Activated CD4-positive, alpha-beta memory T cell treated with anti-CD3 and anti-CD28 coated beads, Interleukin-2, amount 10 ng/mL, durations not matched to agents 7 days and 5 days (primary cell): ENCODE measurements around the gene MYOM1. TPM values are rescaled to one million over a fixed set of nuclear protein-coding genes. Genes with fewer than 3 reads are reported as not detected.

Experiments used
- CTCF ChIA-PET: fragments of 350-600 bp; sonication (Branson Sonifier 250); formaldehyde crosslinking; loops from one replicate; lab custom pipeline; 2021; ENCODE audit warnings: antibody characterized with exemption, inconsistent platforms; lab: Charles Lee
- POLR2A ChIA-PET: fragments of 350-600 bp; sonication (Branson Sonifier 250); formaldehyde crosslinking; loops from one replicate; lab custom pipeline; 2021; ENCODE audit warnings: antibody characterized with exemption; lab: Charles Lee
- DNase-seq: peaks from one replicate; pipeline ENCODE4 v3.0.0-alpha.2; 2020
- H3K27ac Mint-ChIP-seq: one replicate; pipeline ENCODE4 v1.8.0; 2021; ENCODE audit warnings: mild to moderate bottlenecking, mixed read lengths
- H3K27me3 Mint-ChIP-seq: one replicate; pipeline ENCODE4 v1.8.0; 2021; ENCODE audit warnings: mixed read lengths
- H3K36me3 Mint-ChIP-seq: one replicate; pipeline ENCODE4 v1.8.0; 2021; ENCODE audit warnings: low read depth, mixed read lengths
- H3K4me1 Mint-ChIP-seq: one replicate; pipeline ENCODE4 v1.8.0; 2021; ENCODE audit warnings: mixed read lengths
- H3K4me3 Mint-ChIP-seq: one replicate; pipeline ENCODE4 v1.8.0; 2021; ENCODE audit warnings: mild to moderate bottlenecking, mixed read lengths
- H3K9me3 Mint-ChIP-seq: one replicate; pipeline ENCODE4 v1.8.0; 2021; ENCODE audit warnings: mixed read lengths
- total RNA-seq, 2 experiments: library from RNA; stranded (reverse); gene quantifications; one replicate each; pipeline ENCODE4 v1.2.3, GENCODE V29; 2021

The MYOM1 gene
- total RNA-seq, 2 experiments from 2014 or later, result 1.7 to 2.4 TPM

- Mint-ChIP-seq H3K4me1 (peaks cover 78% of the 10 kb centered on the region), H3K27me3 (no peaks in the 10 kb centered on the region), H3K4me3 (no peak overlapping the region), H3K27ac (peak overlapping the region; percentile 62), H3K36me3 (peaks cover 73% of the 10 kb centered on the region), H3K9me3 (no peaks in the 10 kb centered on the region)
- no peak for DNase-seq
- POLR2A ChIA-PET, result interaction anchor here (1.0 to 2.6 kb wide), 2 partner anchors 8 to 11 kb away, joined by 4 to 19 read pairs; partner anchors contain the start of gene MYL12A
- CTCF ChIA-PET, result interaction anchor here (1.0 kb wide), 1 partner anchor 328 kb away, joined by 3 read pairs; no protein-coding TSS in a partner anchor
Measured at GRCh38 chr18:3257627-3258120, 37.9 kb upstream of the MYOM1 start.

- H3K27ac Mint-ChIP-seq, result peak overlapping the region; percentile 62
- DNase-seq, result no peak
- CTCF ChIA-PET, result interaction anchor here (1.0 to 1.1 kb wide), 2 partner anchors 41 to 329 kb away, joined by 3 read pairs; no protein-coding TSS in a partner anchor
- H3K4me3 Mint-ChIP-seq, result no peak overlapping the region
- peaks cover 83% of the 10 kb centered on the region for H3K4me1 Mint-ChIP-seq
- no peaks in the 10 kb centered on the region for H3K27me3 Mint-ChIP-seq
- no peaks in the 10 kb centered on the region for H3K9me3 Mint-ChIP-seq
- peaks cover 76% of the 10 kb centered on the region for H3K36me3 Mint-ChIP-seq
- POLR2A ChIA-PET, result interaction anchor here (2.6 kb wide), 1 partner anchor 10 kb away, joined by 19 read pairs; the partner anchor contains the start of gene MYL12A
Measured at GRCh38 chr18:3256693-3257626, 37.2 kb upstream of the MYOM1 start.

DNA sequence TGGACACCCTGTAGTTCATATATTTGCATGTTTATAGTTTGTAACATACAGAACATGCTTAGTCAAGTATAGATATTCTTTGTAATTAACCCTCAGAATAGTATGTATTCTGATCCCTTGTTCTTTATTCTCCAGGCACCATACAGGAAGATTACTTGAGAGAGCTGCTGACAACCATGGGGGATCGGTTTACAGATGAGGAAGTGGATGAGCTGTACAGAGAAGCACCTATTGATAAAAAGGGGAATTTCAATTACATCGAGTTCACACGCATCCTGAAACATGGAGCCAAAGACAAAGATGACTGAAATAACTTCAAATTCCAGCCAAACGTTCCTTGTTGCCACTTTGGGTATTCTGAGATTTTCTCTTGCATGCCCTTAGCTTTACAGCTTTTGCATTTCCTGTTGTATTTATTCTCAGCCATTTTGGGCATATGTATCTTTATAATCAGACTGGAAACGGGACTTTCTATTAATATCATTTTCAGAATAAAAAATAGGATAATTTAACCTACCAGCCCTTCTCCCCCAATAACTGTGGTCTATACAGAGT is 35.9 kb upstream of the MYOM1 start:
- POLR2A ChIA-PET, result interaction anchor here (1.0 to 2.6 kb wide), 2 partner anchors 9 to 42 kb away, joined by 3 to 19 read pairs; partner anchors contain the start of gene MYL12A

DNA sequence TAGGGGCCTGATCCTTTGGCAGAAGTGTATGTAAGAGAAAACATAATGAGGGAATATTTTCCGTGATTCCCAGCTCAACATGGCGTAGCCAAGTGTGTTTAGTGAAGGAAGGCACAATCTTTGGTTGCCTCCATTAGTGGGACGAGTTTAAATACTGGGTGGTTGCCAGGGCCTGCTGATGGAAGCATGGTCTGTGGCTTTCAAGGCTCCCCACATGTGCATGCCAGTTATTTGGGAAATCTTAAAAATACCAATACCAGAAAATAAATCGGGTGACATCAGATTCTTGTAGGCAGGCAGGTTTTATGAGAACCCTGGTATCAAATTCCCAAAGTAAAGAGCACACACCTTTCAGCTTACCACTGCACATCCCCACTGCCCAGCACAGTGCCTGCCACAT is 35.0 kb upstream of the MYOM1 start:
- H3K9me3 Mint-ChIP-seq, result no peaks in the 10 kb centered on the region
- peak overlapping the region; percentile 2 for H3K27ac Mint-ChIP-seq
- POLR2A ChIA-PET, result interaction anchor here (1.3 to 2.6 kb wide), 2 partner anchors 8 to 12 kb away, joined by 3 to 19 read pairs; partner anchors contain the start of gene MYL12A
- no peaks in the 10 kb centered on the region for H3K27me3 Mint-ChIP-seq
- H3K4me3 Mint-ChIP-seq, result no peak overlapping the region
- H3K4me1 Mint-ChIP-seq, result peaks cover 85% of the 10 kb centered on the region
- no peak for DNase-seq
- peaks cover 92% of the 10 kb centered on the region for H3K36me3 Mint-ChIP-seq
- CTCF ChIA-PET, result no interaction called here

More for the DNA sequence above, 35.9 kb upstream of the MYOM1 start:
- DNase-seq, result no peak
- Mint-ChIP-seq H3K27me3 (no peaks in the 10 kb centered on the region), H3K4me3 (no peak overlapping the region), H3K27ac (peak overlapping the region; percentile 2), H3K36me3 (peaks cover 83% of the 10 kb centered on the region), H3K4me1 (peaks cover 88% of the 10 kb centered on the region), H3K9me3 (no peaks in the 10 kb centered on the region)
- CTCF ChIA-PET, result interaction anchor here (1.1 kb wide), 1 partner anchor 42 kb away, joined by 3 read pairs; no protein-coding TSS in a partner anchor

GRCh38 chr18:3252843-3253242 is 33.1 kb upstream of the MYOM1 start:
- CTCF ChIA-PET, result interaction anchor here (1.4 to 2.6 kb wide), 3 partner anchors 11 to 259 kb away, joined by 3 to 9 read pairs (median 3); no protein-coding TSS in a partner anchor
- POLR2A ChIA-PET, result interaction anchor here (1.5 to 8.7 kb wide), 4 partner anchors 8 to 196 kb away, joined by 3 to 292 read pairs (median 84); partner anchors contain the start of genes MYL12B and TGIF1
- DNase-seq, result no peak
- no peaks in the 10 kb centered on the region for H3K27me3 Mint-ChIP-seq
- H3K4me3 Mint-ChIP-seq, result peak overlapping the region; percentile 24
- H3K27ac Mint-ChIP-seq, result peak overlapping the region; percentile 26
- H3K9me3 Mint-ChIP-seq, result no peaks in the 10 kb centered on the region
- peaks cover 67% of the 10 kb centered on the region for H3K4me1 Mint-ChIP-seq
- peaks cover 90% of the 10 kb centered on the region for H3K36me3 Mint-ChIP-seq

DNA sequence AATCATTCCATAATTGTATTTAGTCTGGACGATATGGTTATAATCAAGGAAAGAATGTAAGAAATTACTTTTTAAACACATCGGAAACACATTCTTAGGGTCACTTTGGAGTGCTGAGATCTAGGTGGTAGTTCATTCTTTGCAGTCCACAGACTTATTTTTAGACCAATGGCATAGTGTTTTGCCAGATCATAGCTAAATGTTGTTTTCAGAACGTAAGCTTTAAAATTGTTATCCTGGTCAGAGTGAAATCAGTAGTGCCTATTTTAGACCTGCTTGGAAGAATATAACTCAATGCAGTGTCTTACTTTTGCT is 32.2 kb upstream of the MYOM1 start:
- ChIA-PET POLR2A (interaction anchor here (1.5 to 8.7 kb wide), 6 partner anchors 8 to 351 kb away, joined by 3 to 292 read pairs (median 44); partner anchors contain the start of genes MYL12B and TGIF1), CTCF (interaction anchor here (1.0 to 2.6 kb wide), 4 partner anchors 12 to 342 kb away, joined by 3 to 9 read pairs (median 3); no protein-coding TSS in a partner anchor)
- peaks cover 58% of the 10 kb centered on the region for H3K4me1 Mint-ChIP-seq

GRCh38 chr18:3251249-3251962 is 31.6 kb upstream of the MYOM1 start:
- Mint-ChIP-seq H3K27me3 (no peaks in the 10 kb centered on the region), H3K9me3 (no peaks in the 10 kb centered on the region), H3K4me1 (peaks cover 55% of the 10 kb centered on the region), H3K4me3 (peak overlapping the region; percentile 65), H3K36me3 (peaks cover 81% of the 10 kb centered on the region), H3K27ac (peak overlapping the region; percentile 63)
- POLR2A ChIA-PET, result interaction anchor here (0.7 to 8.7 kb wide), 15 partner anchors 9 to 680 kb away, joined by 3 to 292 read pairs (median 6); partner anchors contain the start of genes METTL4, MYL12B, NDC80 and TGIF1
- CTCF ChIA-PET, result interaction anchor here (0.6 to 2.7 kb wide), 9 partner anchors 9 to 343 kb away, joined by 3 to 16 read pairs (median 3); no protein-coding TSS in a partner anchor
- no peak for DNase-seq

More for the DNA sequence above, 32.2 kb upstream of the MYOM1 start:
- peak overlapping the region; percentile 65 for H3K4me3 Mint-ChIP-seq
- H3K9me3 Mint-ChIP-seq, result no peaks in the 10 kb centered on the region
- no peak for DNase-seq
- peaks cover 86% of the 10 kb centered on the region for H3K36me3 Mint-ChIP-seq
- H3K27ac Mint-ChIP-seq, result peak overlapping the region; percentile 63
- no peaks in the 10 kb centered on the region for H3K27me3 Mint-ChIP-seq

- POLR2A ChIA-PET, result interaction anchor here (0.7 to 8.7 kb wide), 24 partner anchors 8 to 679 kb away, joined by 3 to 292 read pairs (median 5); partner anchors contain the start of genes METTL4, MYL12B, NDC80 and TGIF1
- CTCF ChIA-PET, result interaction anchor here (0.6 to 2.7 kb wide), 10 partner anchors 10 to 270 kb away, joined by 3 to 16 read pairs (median 4); no protein-coding TSS in a partner anchor
- DNase-seq, result no peak
- no peaks in the 10 kb centered on the region for H3K9me3 Mint-ChIP-seq
- peak overlapping the region; percentile 99 for H3K4me3 Mint-ChIP-seq
- H3K36me3 Mint-ChIP-seq, result peaks cover 72% of the 10 kb centered on the region
- H3K4me1 Mint-ChIP-seq, result peaks cover 53% of the 10 kb centered on the region
- no peaks in the 10 kb centered on the region for H3K27me3 Mint-ChIP-seq
- H3K27ac Mint-ChIP-seq, result peak overlapping the region; percentile 91
Measured at GRCh38 chr18:3250237-3251107, 30.7 kb upstream of the MYOM1 start.

DNA sequence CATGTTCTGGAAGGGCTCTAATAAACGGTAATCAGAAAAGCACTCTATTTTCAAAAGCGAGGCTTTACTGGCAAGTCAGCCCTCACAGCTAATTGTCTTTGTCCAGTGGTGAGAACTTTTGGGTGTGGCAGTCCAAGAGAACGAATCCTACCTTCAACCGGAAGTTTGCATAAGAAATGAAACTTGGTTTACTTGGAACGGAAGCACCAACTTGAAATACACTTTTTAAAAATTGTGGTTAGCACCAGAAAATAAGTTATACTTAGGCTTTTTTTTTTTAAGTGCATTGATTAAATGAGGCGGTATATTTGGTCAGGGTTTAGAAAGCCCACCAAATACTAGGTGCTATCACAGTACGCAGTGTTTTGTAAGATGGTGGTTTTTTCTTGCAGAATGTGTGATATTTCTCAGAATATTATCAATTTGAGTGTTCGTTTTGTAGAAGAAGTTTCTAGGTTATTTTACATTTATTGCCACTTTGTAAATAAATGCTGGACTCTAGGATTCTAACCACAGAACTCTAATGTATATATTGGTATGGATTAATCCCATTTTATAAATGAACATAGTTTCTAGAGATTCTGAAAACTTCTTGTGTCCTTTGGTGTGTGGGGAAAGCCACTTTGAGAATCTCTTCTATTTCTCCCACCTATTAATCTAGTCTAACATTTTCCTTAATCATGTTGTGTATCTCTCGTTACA is 29.0 kb upstream of the MYOM1 start:
- H3K9me3 Mint-ChIP-seq, result no peaks in the 10 kb centered on the region
- peak overlapping the region; percentile 100 for H3K27ac Mint-ChIP-seq
- peak overlapping the region; percentile 99 for H3K4me3 Mint-ChIP-seq
- H3K36me3 Mint-ChIP-seq, result peaks cover 60% of the 10 kb centered on the region
- CTCF ChIA-PET, result interaction anchor here (0.6 to 6.5 kb wide), 10 partner anchors 12 to 347 kb away, joined by 3 to 56 read pairs (median 9); partner anchors contain the start of gene MYL12B
- H3K4me1 Mint-ChIP-seq, result peaks cover 49% of the 10 kb centered on the region
- no peaks in the 10 kb centered on the region for H3K27me3 Mint-ChIP-seq
- DNase-seq, result peak; percentile 57
- POLR2A ChIA-PET, result interaction anchor here (0.6 to 8.7 kb wide), 38 partner anchors 7 to 593 kb away, joined by 3 to 292 read pairs (median 8); partner anchors contain the start of genes MYL12B, SMCHD1 and TGIF1

- peaks cover 46% of the 10 kb centered on the region for H3K4me1 Mint-ChIP-seq
- H3K36me3 Mint-ChIP-seq, result peaks cover 54% of the 10 kb centered on the region
- POLR2A ChIA-PET, result interaction anchor here (0.6 to 8.7 kb wide), 51 partner anchors 8 to 677 kb away, joined by 3 to 292 read pairs (median 5); partner anchors contain the start of genes LPIN2, METTL4, MYL12B and NDC80
Measured at GRCh38 chr18:3248062-3248657, 28.4 kb upstream of the MYOM1 start.

More at GRCh38 chr18:3248062-3248657, 28.4 kb upstream of the MYOM1 start:
- CTCF ChIA-PET, result interaction anchor here (0.6 to 6.5 kb wide), 10 partner anchors 13 to 348 kb away, joined by 3 to 56 read pairs (median 12); partner anchors contain the start of gene MYL12B
- Mint-ChIP-seq H3K9me3 (no peaks in the 10 kb centered on the region), H3K4me3 (peak overlapping the region; percentile 99), H3K27ac (peak overlapping the region; percentile 100), H3K27me3 (no peaks in the 10 kb centered on the region)
- no peak for DNase-seq
